PC-9 (cell line): ENCODE measurements around the gene TBCC. TPM values are rescaled to one million over a fixed set of nuclear protein-coding genes. Genes with fewer than 3 reads are reported as not detected.

Experiments
- Bru-seq: library from RNA; stranded (reverse); fragments of 400-500 nt; gene quantifications from one replicate; lab custom pipeline; 2021; lab: Mats Ljungman, UMichigan
- BruChase-seq, 2 experiments: library from RNA; stranded (reverse); fragments of 400-500 nt; gene quantifications; one replicate each; lab custom pipeline; 2021; lab: Mats Ljungman, UMichigan
- BruUV-seq: library from RNA; stranded (reverse); fragments of 400-500 nt; replicated peaks from 2 replicates; lab custom pipeline; 2021; lab: Mats Ljungman, UMichigan
- CTCF ChIA-PET: fragments of 300-600 bp; sonication (Branson Sonifier 250); formaldehyde crosslinking; loops from one replicate; lab custom pipeline; 2022; ENCODE audit warnings: antibody characterized with exemption; lab: Charles Lee
- POLR2A ChIA-PET: fragments of 300-600 bp; sonication (Branson Sonifier 250); formaldehyde crosslinking; loops from one replicate; lab custom pipeline; 2022; ENCODE audit warnings: antibody characterized with exemption; ENCODE audit not compliant: unreplicated experiment; lab: Charles Lee
- DNase-seq, 2 experiments: peaks; one replicate each; pipeline versions ENCODE4 v3.0.0 to v3.0.0-alpha.2; 2015 to 2022; ENCODE audit warnings: mixed read lengths in 1 of 2
- H2AFZ ChIP-seq: fragments of 200-600 bp; sonication (generic); 2 replicates; pipeline ENCODE4 v1.8.1; 2017; ENCODE audit warnings: antibody characterized with exemption
- H3F3A ChIP-seq: fragments of 200-600 bp; sonication (generic); 2 replicates; pipeline ENCODE4 v1.8.1; 2017; ENCODE audit warnings: antibody characterized with exemption, mild to moderate bottlenecking, low read depth; ENCODE audit not compliant: insufficient read depth
- H3K27ac ChIP-seq: fragments of 200-600 bp; sonication (generic); 2 replicates; pipeline ENCODE4 v1.6.1; 2016; ENCODE audit warnings: mixed run types
- H3K27me3 ChIP-seq: fragments of 200-600 bp; sonication (generic); 2 replicates; pipeline ENCODE4 v1.6.1; 2016; ENCODE audit warnings: low read depth, mixed run types; ENCODE audit not compliant: insufficient read depth
- H3K36me3 ChIP-seq: fragments of 200-600 bp; sonication (generic); 2 replicates; pipeline ENCODE4 v1.6.1; 2016; ENCODE audit warnings: low read depth, mixed run types
- H3K4me1 ChIP-seq: fragments of 200-600 bp; sonication (generic); replicated peaks from 2 replicates; pipeline ENCODE4 v1.6.1; 2016; ENCODE audit warnings: mixed run types; ENCODE audit not compliant: insufficient read depth
- H3K4me2 ChIP-seq: fragments of 200-600 bp; sonication (generic); 2 replicates; pipeline ENCODE4 v1.6.1; 2017; ENCODE audit warnings: mixed run types
- H3K4me3 ChIP-seq: fragments of 200-600 bp; sonication (generic); 2 replicates; pipeline ENCODE4 v1.6.1; 2016; ENCODE audit warnings: mixed run types
- H3K79me2 ChIP-seq: fragments of 200-600 bp; sonication (generic); 2 replicates; pipeline ENCODE4 v1.6.1; 2017; ENCODE audit warnings: low read depth, mixed run types
- H3K9me2 ChIP-seq: fragments of 200-600 bp; sonication (generic); 2 replicates; pipeline ENCODE4 v1.8.1; 2017; ENCODE audit warnings: mild to moderate bottlenecking; ENCODE audit not compliant: insufficient read depth
- H3K9me3 ChIP-seq: fragments of 200-600 bp; sonication (generic); 2 replicates; pipeline ENCODE4 v1.8.1; 2016; ENCODE audit warnings: low read depth; ENCODE audit not compliant: insufficient read depth
- H4K20me1 ChIP-seq: fragments of 200-600 bp; sonication (generic); 2 replicates; pipeline ENCODE4 v1.8.1; 2017; ENCODE audit not compliant: insufficient read depth
- CTCF ChIP-seq: fragments of 200-600 bp; sonication (generic); conservative IDR thresholded peaks from 2 replicates; pipeline ENCODE4 v1.6.1; 2017; ENCODE audit warnings: mixed run types, antibody characterized with exemption, mild to moderate bottlenecking, moderate library complexity
- EZH2 ChIP-seq: fragments of 200-600 bp; sonication (generic); IDR thresholded peaks from 2 replicates; pipeline ENCODE4 v1.8.0; 2017; ENCODE audit warnings: antibody characterized with exemption, low read depth
- intact Hi-C: fragments of 100-400 bp; cut with micrococcal nuclease; formaldehyde crosslinking; loops from one replicate; pipeline ENCODE4 v1.10.0; 2022; ENCODE audit not compliant: unreplicated experiment
- long read RNA-seq: library from polyadenylated mRNA; stranded (forward); transcript quantifications from one replicate; pipeline ENCODE4 v2.0.0, GENCODE V29; 2022
- total RNA-seq: library from RNA; stranded (reverse); gene quantifications from 2 replicates; pipeline ENCODE4 v1.2.3, GENCODE V29; 2021

Gene TBCC, protein sequence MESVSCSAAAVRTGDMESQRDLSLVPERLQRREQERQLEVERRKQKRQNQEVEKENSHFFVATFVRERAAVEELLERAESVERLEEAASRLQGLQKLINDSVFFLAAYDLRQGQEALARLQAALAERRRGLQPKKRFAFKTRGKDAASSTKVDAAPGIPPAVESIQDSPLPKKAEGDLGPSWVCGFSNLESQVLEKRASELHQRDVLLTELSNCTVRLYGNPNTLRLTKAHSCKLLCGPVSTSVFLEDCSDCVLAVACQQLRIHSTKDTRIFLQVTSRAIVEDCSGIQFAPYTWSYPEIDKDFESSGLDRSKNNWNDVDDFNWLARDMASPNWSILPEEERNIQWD
- total RNA-seq (12.3 and 15.1 TPM in 2 replicates), Bru-seq, nascent RNA (percentile 71 among the genes with signal in this experiment), BruChase-seq, experiment 1, labeled RNA remaining after a 2-hour chase (percentile 91 among the genes with signal in this experiment), BruChase-seq, experiment 2, labeled RNA remaining after a 6-hour chase (percentile 62 among the genes with signal in this experiment)
- long read RNA-seq, transcript TBCC-201 (1 exons, 1,616 nt): major isoform, 70 of 71 reads
- long read RNA-seq, partial matches to known transcripts: 0 of 71 reads
- long read RNA-seq, other reads (novel, unspliced or antisense): 1 of 71 reads

- H3K27ac ChIP-seq: peak within 1 kb of the TSS; percentile 70
- H4K20me1 ChIP-seq: peaks cover 13% of the 10 kb centered on the region; the same call in 1 of the 2 replicates
These were observed at the start of gene TBCC for GRCh38 chr6:42745640-42746462. Gene TBCC, minus strand, starts transcription at chr6:42746103. Its CDS starts 30 bp downstream, at chr6:42746073.

DNA sequence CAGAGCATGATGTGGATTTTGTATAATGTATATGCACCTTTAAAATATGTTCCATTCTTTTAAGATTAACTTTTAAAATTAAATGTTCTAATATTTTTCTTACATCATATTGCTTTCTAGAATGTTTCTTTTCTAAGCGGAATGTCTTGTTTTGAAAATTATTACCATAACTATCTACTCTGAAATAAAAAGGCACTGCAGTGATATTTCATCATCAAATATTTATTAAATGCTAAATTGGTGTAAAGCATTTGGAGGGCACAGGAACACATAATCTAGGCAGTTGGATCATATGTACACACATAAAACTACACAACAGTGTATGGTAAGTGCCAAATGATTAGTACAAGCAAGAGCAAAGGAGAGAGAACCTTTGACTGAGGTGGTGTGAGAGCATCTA lies 49.7 kb upstream of the TBCC start:
- Histone ChIP-seq H2AFZ (no peak overlapping the region), H3K27ac (no peak overlapping the region), H3K4me3 (no peak overlapping the region), H3K4me1 (no peaks in the 10 kb centered on the region), H3K36me3 (no peaks in the 10 kb centered on the region), H3K9me3 (no peaks in the 10 kb centered on the region), H3F3A (peaks cover 34% of the 10 kb centered on the region; the same call in 1 of the 2 replicates), H3K79me2 (no peaks in the 10 kb centered on the region), H4K20me1 (peaks cover 7% of the 10 kb centered on the region; the same call in 1 of the 2 replicates), H3K9me2 (no peaks in the 10 kb centered on the region), H3K27me3 (no peaks in the 10 kb centered on the region), H3K4me2 (no peak overlapping the region)
- no TSS peak for BruUV-seq
- ChIA-PET CTCF (no interaction called here), POLR2A (no interaction called here)
- DNase-seq: no peak
- TF ChIP-seq CTCF (no peak), EZH2 (no peak)
- intact Hi-C loops: no loop called here

More at GRCh38 chr6:42745640-42746462, at the start of gene TBCC:
- CTCF ChIA-PET: interaction anchor here (0.6 to 0.7 kb wide), 2 partner anchors 515 to 552 kb away, joined by 16 to 30 read pairs; partner anchors contain the start of gene SLC22A7
- Histone ChIP-seq H3K4me3 (peak within 1 kb of the TSS; percentile 78), H3K36me3 (peaks cover 3% of the 10 kb centered on the region; the same call in 1 of the 2 replicates), H3K4me2 (peak within 1 kb of the TSS; percentile 97), H3K9me2 (no peaks in the 10 kb centered on the region), H3K4me1 (peaks cover 19% of the 10 kb centered on the region), H3F3A (peaks cover 15% of the 10 kb centered on the region; the same call in 1 of the 2 replicates), H3K79me2 (peaks cover 21% of the 10 kb centered on the region), H2AFZ (peak within 1 kb of the TSS; percentile 98), H3K9me3 (no peaks in the 10 kb centered on the region), H3K27me3 (no peaks in the 10 kb centered on the region)
- intact Hi-C loops: loop anchor here (1.0 to 2.0 kb wide), 3 partner anchors 21 to 131 kb away; partner anchors contain the start of gene BICRAL
- TF ChIP-seq EZH2: no peak
- no peak for TF ChIP-seq CTCF
- TSS peak; percentile 76 for BruUV-seq
- DNase-seq: peak; percentile 91 to 94
- POLR2A ChIA-PET: interaction anchor here (0.6 to 1.9 kb wide), 8 partner anchors 30 to 406 kb away, joined by 3 to 50 read pairs (median 8); partner anchors contain the start of genes BICRAL and RPL7L1
